HTR-8/SVneo (cell line): Measurements from ENCODE around the gene IMPA2.
"Not testable (repeated sequence)": the region's sequence is repeated elsewhere in the genome, so short reads cannot be mapped to it uniquely, and the experiment has no call there.

ENCODE experiments used
- DNase-seq: peaks from one replicate; pipeline ENCODE4 v3.0.0; 2011; ENCODE audit warnings: low spot score, mixed read lengths; ENCODE audit not compliant: insufficient read length
- FAIRE-seq: peaks from 2 replicates; lab custom pipeline; 2011; peaks lifted over from hg19 to GRCh38; lab: Jason Lieb, UNC

IMPA2 gene

DNA sequence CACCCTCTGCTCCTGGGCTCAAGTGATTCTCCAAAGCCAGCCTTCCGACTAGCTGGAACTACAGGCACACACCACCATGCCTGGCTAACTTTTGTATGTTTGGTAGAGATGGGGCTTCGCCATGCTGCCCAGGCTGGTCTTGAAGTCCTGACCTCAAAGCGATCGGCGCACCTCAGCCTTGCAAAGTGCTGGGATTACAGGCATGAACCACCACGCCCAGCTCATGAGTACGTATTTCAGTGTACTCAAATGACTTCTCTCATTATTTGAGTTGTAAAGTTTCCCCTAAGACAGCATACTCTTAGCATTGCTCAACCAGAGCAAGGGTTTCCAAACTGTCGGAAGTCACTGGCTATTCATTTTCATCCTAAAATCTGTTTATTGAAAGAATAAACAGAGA lies 40.3 kb downstream of the IMPA2 start:
- no peak for DNase-seq
- FAIRE-seq = no peak

DNA sequence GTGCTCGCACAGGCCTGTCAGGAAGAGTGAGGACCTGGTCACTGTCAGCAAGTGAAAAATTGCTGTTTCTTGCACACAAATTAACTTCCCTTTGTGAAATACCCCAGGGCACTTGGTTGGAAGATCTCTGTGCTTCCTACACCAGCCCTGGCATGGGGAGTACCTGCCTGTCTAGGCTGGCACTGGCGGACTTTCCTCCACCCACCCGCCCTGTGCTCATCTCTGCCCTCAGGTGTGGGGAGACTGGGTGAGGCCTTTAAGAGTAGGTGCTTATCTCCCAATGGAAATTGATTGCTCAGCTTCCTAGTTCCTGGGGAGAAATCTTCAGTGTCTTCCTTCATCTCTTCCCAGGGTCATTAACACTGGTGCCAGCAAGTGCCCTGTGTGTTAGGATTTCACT lies 42.1 kb downstream of the IMPA2 start:
- FAIRE-seq (no peak), DNase-seq (no peak)

DNA sequence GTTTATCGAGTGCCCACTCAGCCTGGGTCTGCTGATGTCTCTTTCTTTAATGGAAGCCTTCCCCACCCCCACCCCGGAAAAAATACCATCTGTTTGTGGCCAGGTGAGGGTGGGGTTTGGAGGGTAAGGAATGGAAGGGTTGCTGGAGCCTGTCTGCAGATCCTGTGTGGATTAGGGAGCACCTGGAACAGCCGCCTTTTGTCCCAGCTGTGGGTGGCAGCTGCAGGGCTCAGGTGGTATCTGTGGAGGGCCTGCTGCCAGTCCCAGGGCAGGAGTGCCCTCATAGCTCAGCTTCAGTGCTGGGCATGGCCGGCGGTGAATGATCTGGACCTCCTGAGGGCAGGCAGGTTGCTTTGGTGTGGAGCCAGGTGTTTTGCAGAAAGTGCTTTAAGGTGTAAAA lies 45.3 kb downstream of the IMPA2 start:
- no peak for DNase-seq
- no peak for FAIRE-seq

DNA sequence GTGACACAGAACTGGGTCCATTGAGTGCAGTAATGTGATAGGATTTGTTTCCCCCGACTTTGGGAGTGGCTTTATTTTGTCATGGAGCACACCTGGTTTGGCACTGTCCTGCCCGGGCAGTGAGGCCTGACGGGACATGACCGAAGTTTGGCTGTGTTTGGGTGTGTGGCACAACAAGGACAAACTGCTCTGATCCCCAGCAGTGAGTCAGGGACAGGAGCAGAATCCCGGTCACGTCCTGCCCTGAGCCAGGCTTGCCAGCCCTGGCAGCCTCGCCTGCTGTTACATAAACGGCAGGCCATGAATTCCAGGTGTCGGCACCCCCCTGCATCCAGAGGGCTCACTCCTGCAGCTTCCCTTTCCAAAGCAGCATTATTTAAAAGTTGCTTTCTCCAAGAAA lies 45.7 kb downstream of the IMPA2 start:
- DNase-seq = no peak
- no peak for FAIRE-seq

DNA sequence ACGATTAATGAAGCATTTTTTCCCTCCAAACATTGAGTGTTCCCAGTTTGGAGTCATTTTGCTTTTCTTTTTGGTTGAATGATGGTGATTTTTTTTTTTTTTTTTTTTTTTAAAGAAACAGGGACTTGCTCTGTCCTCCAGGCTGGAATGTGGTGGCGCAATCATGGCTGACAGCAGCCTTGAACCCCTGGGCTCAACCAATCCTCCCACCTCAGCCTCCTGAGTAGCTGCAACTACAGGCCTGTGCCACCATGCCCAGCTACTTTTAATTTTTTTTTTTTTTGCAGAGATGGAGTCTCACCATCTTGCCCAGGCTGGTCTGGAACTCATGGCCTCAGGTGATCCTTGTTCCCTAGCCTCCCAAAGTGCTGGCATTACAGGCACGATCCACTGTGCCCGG lies 46.2 kb downstream of the IMPA2 start:
- FAIRE-seq = no peak
- DNase-seq = no peak

DNA sequence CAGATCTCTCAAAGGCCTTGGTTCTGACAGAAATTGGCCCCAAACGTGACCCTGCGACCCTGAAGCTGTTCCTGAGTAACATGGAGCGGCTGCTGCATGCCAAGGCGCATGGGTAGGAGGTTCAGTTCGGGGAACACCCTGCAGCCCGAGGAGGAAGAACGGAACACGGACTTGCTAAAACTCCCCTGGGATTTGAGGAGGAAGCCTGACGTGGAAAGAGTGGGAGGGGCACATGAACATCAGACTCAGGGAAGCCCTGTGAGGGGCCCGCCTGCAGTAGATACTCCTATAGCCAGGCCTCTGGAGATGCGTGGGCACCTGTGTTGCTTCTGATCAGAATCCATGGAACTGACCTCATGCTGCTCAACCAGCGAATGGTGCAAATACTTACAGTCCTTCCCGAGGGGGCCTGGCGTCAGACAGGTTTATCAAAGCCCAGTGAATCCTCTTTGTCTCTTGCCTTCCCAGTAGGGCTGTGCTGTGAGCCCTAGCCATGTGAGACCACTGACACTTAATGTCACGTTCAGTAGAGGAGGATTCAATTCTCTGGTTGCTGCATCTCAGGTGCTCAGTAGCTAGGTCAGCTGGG lies 46.8 kb downstream of the IMPA2 start:
- DNase-seq (no peak), FAIRE-seq (no peak)

DNA sequence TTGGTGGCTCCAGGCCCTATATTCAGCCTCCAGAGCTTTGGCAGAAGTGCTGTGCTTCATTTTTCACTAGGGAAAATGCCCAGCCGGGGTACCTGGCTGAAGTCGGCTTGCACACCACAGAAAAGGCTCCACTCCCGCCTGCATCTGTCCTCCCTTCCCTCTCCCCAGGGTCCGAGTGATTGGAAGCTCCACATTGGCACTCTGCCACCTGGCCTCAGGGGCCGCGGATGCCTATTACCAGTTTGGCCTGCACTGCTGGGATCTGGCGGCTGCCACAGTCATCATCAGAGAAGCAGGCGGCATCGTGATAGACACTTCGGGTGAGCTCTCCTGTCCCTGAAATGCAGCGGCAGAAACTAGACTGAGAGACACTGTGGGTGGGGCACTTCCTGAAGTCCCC lies 47.4 kb downstream of the IMPA2 start:
- DNase-seq (no peak), FAIRE-seq (no peak)

DNA sequence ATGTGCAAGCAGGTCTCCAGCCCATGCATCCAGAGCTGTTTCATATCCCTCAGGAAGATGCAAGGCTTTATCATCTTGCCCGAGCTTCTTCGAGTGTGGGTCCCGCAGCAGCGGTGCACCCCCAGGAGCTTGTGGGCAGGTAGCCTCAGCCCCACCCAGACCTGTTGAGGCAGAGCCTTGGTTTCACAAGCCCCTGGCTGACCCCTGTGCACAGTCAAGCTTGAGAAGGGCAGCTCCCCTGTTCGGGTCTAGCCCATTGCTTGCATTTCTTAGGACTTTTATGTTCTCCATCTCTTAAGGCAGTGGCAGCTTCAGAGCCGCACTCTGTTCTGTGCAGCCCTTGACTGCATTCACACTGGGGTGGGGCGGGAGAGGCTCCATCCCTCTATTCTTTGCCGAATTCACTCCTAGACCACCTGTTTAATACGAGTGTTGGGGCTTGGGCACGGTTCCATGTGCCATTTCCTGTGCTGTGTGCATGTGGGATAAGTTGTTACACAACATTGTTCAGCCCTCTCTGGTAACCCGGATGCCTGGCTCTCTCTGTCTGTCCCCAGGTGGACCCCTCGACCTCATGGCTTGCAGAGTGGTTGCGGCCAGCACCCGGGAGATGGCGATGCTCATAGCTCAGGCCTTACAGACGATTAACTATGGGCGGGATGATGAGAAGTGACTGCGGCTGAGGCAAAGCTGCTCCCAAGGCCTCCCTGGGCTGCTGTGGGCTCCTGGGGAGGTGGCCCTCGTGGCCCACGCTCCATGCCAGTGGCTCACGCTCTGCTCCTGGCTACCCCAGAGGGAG lies 48.7 kb downstream of the IMPA2 start:
- FAIRE-seq (no peak), DNase-seq (no peak)

DNA sequence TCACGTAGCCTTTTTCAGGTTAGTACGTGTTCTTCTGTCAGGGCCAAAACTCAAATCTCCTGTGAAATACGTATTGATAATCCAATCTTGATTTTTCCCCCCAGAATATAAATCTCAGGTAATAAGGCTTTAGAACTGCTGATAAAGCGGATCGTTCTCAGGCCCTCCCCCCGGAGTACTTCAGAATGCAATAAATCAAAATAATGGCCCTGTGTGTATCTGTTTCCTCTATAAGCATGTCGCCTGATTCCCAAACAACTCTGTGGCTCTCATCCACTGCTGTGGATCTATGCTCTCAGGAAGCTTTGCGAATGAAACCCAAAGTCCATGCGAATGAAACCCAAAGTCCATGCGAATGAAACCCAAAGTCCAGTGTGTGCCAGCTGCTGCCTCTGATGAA lies 49.4 kb downstream of the IMPA2 start:
- DNase-seq = no peak
- no peak for FAIRE-seq

DNA sequence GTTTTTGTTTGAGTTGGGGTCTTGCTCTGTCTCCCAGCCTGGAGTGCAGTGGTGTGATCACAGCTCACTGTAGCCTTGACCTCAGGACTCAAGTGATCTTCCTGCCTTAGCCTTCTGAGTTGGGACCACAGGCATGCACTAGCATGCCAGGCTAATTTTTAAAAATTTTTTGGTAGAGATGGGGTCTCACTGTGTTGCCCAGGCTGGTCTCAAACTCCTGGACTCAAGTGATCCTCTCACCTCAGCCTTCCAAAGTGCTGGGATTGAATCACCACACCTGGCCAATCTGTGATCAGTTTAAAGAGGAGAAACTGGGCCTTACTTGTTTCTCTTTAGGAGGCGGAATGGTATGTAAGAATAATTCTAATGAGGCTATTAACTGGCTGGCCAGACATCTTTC lies 49.9 kb downstream of the IMPA2 start:
- DNase-seq = no peak
- no peak for FAIRE-seq

DNA sequence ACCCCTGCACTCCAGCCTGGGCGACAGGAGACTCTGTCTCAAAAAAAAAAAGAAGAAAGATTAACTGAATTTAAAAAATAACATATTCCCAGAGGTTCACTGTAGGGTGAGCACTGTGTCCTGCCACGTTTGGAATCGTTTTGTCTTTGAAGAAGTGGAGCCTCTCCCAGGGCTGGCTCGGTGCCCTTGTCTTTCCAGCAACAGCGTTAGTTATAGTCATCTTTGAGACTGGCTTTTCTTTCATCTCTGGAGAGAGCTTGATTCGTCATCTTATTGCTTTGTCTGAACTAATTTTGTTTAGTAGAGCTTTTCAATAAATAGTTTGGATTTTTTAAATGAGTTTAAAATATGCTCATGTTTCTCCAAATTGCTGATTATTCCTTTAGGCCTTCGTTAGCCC lies 50.5 kb downstream of the IMPA2 start:
- FAIRE-seq = no peak
- no peak for DNase-seq

DNA sequence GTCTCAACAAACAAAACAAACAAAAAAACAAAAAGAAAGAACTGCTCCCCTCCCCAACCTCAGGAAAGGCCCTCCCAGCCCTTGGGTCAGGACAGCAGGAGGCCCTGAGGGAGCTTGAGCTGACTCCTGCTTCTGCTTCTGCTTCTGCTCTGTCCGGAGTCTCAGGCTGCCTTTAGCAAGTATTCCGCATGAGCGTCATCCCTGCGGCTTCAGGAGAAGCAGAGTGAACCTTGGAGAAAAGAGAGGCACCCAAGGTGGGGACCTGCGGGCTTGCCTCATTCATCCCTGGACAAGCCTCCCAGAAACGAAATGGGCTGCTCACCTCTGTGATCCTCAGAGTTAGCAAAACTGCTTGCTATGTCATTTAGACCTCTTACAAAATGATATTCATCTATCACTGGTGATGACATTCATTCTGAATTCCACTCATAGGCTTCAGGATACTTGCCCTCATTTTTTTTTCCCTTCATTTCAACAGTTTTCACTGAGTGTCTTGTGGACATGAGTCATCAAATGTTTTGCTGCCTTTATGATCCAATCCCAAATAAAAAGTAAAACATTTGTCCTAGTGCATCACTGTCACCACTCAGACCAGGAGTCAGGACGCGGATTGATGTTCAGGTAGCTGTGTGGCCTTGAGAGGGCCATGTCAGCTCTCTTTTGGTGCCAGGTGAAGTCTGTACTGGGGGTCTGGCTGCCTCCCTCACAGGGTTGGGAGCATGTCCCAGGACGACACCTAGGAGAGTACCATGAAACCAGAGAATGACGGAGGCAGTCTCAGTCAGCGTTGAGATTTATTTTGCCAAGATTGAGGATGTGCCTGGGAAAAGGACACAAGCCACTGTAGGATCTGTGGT lies 51.7 kb downstream of the IMPA2 start:
- DNase-seq (peak; percentile 9), FAIRE-seq (no peak)

DNA sequence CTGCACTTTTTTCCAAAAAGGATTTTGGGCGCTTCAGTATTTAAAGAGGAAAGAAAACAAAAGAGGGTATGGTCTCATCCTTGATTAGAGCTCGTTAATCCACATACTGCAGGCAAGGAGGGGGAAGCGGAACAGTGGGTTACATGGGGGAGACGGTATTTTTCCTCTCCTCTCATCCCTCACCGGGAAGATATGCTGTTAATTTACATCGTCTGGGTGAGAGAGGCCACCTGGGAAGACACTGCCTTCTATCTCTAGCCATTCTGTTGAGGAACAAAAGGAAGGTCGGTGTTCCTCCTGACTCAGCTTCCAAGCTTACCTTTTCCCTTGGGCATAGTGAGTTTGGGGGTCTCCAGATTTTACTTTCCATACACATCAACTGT lies 52.3 kb downstream of the IMPA2 start:
- DNase-seq = no peak
- no peak for FAIRE-seq

DNA sequence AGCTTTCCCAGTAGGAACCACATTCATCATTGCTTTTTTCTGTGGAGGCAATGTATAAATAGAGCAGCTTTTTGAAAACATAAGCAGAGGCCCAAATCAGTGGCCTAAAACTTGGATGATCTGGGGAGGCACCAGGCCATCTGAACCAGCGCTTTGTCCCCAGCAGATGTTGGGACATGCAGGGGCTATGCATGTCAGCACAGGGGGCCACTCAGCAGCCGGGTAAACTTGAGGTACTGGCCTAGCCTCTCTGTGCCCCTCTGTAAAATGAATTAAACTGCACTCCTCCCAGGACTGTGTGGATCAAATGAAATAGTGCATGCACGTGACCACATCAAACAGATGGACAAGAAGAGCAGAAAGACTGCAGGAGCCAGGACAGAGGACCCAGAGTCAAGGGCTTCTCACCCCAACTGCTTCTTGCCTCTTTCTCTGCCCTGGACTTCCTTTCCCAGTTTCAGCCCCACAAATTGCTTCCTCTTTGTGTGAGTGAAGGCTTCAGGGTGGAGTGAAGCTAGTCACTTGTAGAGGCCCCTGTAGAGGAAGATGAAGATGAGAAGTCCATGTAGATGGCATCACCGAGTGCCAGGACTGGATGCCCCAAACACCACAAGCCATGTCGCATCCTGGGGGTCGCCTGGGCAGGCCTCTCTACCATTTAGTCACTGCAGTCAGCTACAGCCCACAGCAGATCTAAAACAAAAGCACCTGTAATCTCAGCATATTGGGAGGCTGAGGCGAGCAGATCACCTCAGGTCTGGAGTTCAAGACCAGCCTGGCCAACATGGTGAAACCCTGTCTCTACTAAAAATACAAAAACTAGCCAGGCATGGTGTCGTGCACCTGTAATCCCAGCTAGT lies 53.2 kb downstream of the IMPA2 start:
- FAIRE-seq (no peak), DNase-seq (no peak)

DNA sequence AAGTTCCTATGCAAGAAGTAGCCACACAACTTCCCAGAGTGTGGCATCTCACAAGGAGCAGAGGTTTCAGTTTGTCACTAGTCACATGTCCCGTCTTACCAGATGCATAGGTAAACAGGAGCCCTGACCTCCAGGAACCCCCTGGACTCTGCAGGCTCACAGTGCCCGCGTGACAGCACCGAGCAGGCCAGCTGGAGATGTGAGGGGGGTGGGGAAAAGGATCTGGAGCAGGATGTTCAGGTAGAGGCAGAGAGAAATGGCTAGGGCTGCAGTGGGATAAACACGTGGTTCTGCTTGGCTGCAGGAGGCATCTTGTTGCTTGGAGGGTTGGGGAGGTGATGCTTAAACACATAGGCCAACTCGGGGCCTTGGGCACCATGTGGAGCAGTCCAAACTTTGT lies 54.2 kb downstream of the IMPA2 start:
- FAIRE-seq = no peak
- no peak for DNase-seq

DNA sequence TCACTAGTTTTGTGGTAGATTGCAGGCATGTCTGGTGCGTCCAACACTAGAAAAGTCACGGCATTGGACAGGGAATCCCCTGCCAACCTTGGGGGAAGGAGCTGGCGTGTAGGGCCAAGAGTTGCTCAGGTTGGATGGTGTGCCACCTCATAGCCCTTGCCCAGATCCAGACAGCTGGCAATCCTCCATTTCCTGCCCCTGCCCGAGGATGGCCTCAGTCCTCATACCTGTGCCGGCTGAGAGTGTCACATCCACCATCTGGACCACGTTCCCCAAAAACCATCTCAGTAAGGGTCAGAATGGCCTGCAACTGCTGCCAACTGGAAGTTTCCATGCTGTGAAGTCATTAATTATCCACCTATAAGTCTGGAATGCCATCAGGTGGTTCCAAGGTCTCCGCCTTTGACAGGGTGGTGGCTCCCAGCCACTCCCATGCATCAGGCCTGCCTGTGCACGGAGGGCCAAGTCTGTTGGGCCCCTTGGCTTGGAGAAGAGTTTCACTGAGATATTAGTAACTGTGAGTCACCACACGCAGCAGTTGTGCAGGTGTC lies 55.0 kb downstream of the IMPA2 start:
- DNase-seq (no peak), FAIRE-seq (no peak)

DNA sequence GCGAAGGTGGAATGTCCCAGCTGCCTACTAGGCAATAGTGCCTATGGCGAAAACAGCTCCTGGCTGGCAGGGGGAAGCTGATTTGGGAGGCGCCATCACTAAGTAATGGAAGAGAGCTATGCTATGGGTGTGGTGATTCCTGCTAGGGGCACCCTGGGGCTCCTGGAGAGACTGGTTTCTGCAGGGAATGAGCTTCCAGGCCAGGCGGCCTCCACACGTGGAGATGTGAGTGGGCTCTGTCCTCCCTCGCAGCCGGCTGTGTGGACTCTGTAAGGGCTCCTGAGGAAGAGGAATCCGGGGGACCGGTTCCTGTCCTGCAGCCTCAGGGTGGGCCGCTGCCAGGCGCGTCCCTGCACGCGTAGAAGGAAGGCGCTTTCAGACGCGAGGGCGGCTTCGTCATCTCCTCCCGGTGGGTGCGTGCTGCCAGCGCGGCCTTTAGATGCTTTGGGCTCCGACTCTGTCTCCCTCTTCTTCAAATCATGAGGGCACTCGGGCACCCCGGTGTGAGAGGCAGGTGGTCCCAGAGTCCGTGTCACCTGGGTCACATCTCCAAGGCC lies 56.9 kb downstream of the IMPA2 start:
- FAIRE-seq (no peak), DNase-seq (no peak)

DNA sequence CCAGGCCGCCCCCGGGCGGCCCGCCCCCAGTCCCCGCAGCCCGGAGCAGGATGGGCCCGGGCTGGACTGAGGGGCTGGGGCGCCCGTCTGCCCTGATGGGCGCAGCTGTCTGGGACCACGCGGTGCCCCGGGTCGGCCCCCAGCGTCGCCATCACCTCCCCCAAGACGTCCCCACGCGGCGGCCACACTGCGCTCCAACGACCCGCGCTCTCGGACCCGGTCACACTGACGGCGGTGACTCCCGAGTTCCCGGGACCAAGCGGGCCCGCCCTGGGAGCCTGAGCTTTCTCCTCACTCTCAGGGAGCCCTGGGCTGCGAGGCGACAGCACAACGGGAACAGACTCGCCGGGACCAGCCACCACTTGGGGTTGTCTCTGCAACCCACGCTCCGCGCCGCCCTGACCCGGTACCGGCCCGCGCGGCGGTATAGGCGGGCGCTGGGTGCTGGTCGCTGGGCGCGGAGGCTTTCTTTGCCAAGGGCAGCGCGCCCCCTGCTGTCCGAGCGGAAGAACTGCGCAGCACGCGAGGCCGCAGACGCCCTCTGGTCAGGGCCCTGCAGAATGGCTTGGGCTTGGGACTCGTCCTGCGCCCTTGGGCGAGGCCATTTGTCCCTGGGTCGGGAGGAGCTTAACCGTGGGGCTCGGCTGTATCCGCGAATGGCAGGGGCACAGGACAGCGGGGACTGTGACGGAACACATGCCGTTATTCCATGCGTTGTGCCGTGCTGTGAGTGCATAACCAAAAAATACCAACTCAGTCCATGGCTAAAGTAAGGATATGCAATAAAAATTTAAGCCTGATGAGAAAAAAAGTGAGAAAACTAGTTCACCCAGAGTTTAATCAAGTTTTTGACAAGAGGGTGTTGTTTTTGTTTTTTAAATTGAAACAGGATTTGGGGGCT lies 57.6 kb downstream of the IMPA2 start:
- FAIRE-seq (peak; percentile 81), DNase-seq (peak; percentile 73)

DNA sequence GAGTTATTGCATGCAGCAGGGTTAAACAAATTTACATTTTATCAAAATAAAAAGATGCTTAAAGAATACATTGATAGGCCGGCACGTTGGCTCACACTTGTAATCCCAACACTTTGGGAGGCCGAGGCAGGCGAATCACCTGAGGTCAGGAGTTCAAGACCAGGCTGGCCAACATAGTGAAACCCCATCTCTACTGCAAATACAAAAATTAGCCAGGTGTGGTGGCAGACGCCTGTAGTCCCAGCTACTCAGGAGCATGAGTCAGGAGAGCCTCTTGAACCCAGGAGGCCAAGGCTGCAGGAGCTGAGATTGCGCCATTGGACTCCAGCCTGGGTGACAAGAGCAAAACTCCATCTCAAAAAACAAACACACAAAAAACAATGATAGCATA lies 58.2 kb downstream of the IMPA2 start:
- not testable (repeated sequence) for DNase-seq, FAIRE-seq
